Mesenchymal stem cell (in vitro differentiated cells and primary cell): ENCODE data around the gene KDF1.
A peak's percentile ranks its signal among the peaks of the same experiment; 100 is the strongest.

ENCODE experiments used
- DNase-seq: peaks from one replicate; pipeline ENCODE4 v3.0.0-alpha.2; 2013
- H2AFZ ChIP-seq: one replicate; pipeline ENCODE4 v1.6.1; 2013; ENCODE audit warnings: low read depth, mild to moderate bottlenecking, control low read depth, inconsistent platforms, low read length, moderate library complexity
- H2AK5ac ChIP-seq: 2 replicates; pipeline ENCODE4 v1.6.1; 2013; ENCODE audit warnings: low read length, moderate library complexity, mild to moderate bottlenecking, inconsistent platforms; ENCODE audit not compliant: severe bottlenecking
- H2BK120ac ChIP-seq: one replicate; pipeline ENCODE4 v1.6.1; 2013; ENCODE audit warnings: low read depth, mild to moderate bottlenecking, inconsistent platforms, low read length, moderate library complexity
- H2BK12ac ChIP-seq, 2 experiments: one replicate each; pipeline ENCODE4 v1.6.1; 2013; ENCODE audit warnings: inconsistent platforms in 2 of 2, low read length in 2 of 2, mild to moderate bottlenecking in 2 of 2, moderate library complexity in 2 of 2, control low read depth in 1 of 2
- H2BK15ac ChIP-seq: one replicate; pipeline ENCODE4 v1.6.1; 2013; ENCODE audit warnings: mild to moderate bottlenecking, low read depth, inconsistent platforms; ENCODE audit not compliant: poor library complexity, severe bottlenecking
- H2BK5ac ChIP-seq: 2 replicates; pipeline ENCODE4 v1.6.1; 2013; ENCODE audit warnings: low read depth, mild to moderate bottlenecking, low read length, control low read depth, inconsistent platforms; ENCODE audit not compliant: poor library complexity, severe bottlenecking
- H3K14ac ChIP-seq, 2 experiments: one replicate each; pipeline ENCODE4 v1.6.1; 2013; ENCODE audit warnings: inconsistent platforms in 2 of 2, low read length in 2 of 2, control low read depth in 1 of 2, mild to moderate bottlenecking in 1 of 2, moderate library complexity in 1 of 2
- H3K18ac ChIP-seq, 2 experiments: one replicate each; pipeline ENCODE4 v1.6.1; 2013; ENCODE audit warnings: inconsistent platforms in 2 of 2, low read length in 2 of 2, control low read depth in 1 of 2, low read depth in 1 of 2, mild to moderate bottlenecking in 1 of 2
- H3K23ac ChIP-seq, 2 experiments: one replicate each; pipeline ENCODE4 v1.6.1; 2013; ENCODE audit warnings: inconsistent platforms in 2 of 2, low read length in 2 of 2, mild to moderate bottlenecking in 2 of 2, moderate library complexity in 2 of 2, control low read depth in 1 of 2
- H3K27ac ChIP-seq: 2 replicates; pipeline ENCODE4 v1.5.1; 2013; ENCODE audit warnings: mild to moderate bottlenecking, moderate library complexity, low read length, control low read depth, inconsistent platforms; ENCODE audit not compliant: poor library complexity, severe bottlenecking
- H3K27me3 ChIP-seq, 2 experiments: 2 replicates each; pipeline versions ENCODE4 v1.6.1 to v1.7.0; 2013; ENCODE audit warnings: low read length in 2 of 2, mild to moderate bottlenecking in 2 of 2, moderate library complexity in 2 of 2, control low read depth in 1 of 2, inconsistent platforms in 1 of 2; ENCODE audit not compliant: control insufficient read depth in 1 of 2, insufficient read depth in 1 of 2
- H3K36me3 ChIP-seq, 2 experiments: 2 replicates each; pipeline versions ENCODE4 v1.6.1 to v1.7.0; 2013; ENCODE audit warnings: low read length in 2 of 2, control low read depth in 1 of 2, inconsistent platforms in 1 of 2, low read depth in 1 of 2, mild to moderate bottlenecking in 1 of 2; ENCODE audit not compliant: insufficient read depth in 2 of 2, control insufficient read depth in 1 of 2
- H3K4ac ChIP-seq, 2 experiments: one replicate each; pipeline ENCODE4 v1.6.1; 2013; ENCODE audit warnings: inconsistent platforms in 2 of 2, low read length in 2 of 2, mild to moderate bottlenecking in 2 of 2, moderate library complexity in 2 of 2, control low read depth in 1 of 2, low read depth in 1 of 2
- H3K4me1 ChIP-seq: 2 replicates; pipeline ENCODE4 v1.6.1; 2013; ENCODE audit warnings: low read depth, low read length, control low read depth; ENCODE audit not compliant: control insufficient read depth, insufficient read depth
- H3K4me2 ChIP-seq: 2 replicates; pipeline ENCODE4 v1.6.1; 2013; ENCODE audit warnings: low read length, mild to moderate bottlenecking, inconsistent platforms; ENCODE audit not compliant: poor library complexity, severe bottlenecking
- H3K4me3 ChIP-seq, 2 experiments: 2 replicates each; pipeline versions ENCODE4 v1.5.1 to v1.7.0; 2013; ENCODE audit warnings: low read length in 2 of 2, mild to moderate bottlenecking in 2 of 2, control low read depth in 1 of 2, low read depth in 1 of 2; ENCODE audit not compliant: insufficient read depth in 1 of 2
- H3K79me1 ChIP-seq: replicated peaks from 2 replicates; pipeline ENCODE4 v1.6.1; 2013; ENCODE audit warnings: mild to moderate bottlenecking, control low read depth, low read length, inconsistent platforms; ENCODE audit not compliant: poor library complexity, severe bottlenecking
- H3K9ac ChIP-seq: 2 replicates; pipeline ENCODE4 v1.7.0; 2013; ENCODE audit warnings: mild to moderate bottlenecking, low read length, moderate library complexity
- H3K9me3 ChIP-seq: 2 replicates; pipeline ENCODE4 v1.7.0; 2013; ENCODE audit warnings: mild to moderate bottlenecking, low read length; ENCODE audit not compliant: control insufficient read depth
- H4K8ac ChIP-seq: one replicate; pipeline ENCODE4 v1.6.1; 2013; ENCODE audit warnings: inconsistent platforms, mild to moderate bottlenecking, low read length, moderate library complexity
- H4K91ac ChIP-seq: one replicate; pipeline ENCODE4 v1.6.1; 2013; ENCODE audit warnings: mild to moderate bottlenecking, low read length, inconsistent platforms
- WGBS: methylation state at CpG from one replicate; pipeline ENCODE4 v1.1.7; 2013; ENCODE audit warnings: mixed read lengths; 5-methylcytosine and 5-hydroxymethylcytosine counted together

The KDF1 gene

DNA sequence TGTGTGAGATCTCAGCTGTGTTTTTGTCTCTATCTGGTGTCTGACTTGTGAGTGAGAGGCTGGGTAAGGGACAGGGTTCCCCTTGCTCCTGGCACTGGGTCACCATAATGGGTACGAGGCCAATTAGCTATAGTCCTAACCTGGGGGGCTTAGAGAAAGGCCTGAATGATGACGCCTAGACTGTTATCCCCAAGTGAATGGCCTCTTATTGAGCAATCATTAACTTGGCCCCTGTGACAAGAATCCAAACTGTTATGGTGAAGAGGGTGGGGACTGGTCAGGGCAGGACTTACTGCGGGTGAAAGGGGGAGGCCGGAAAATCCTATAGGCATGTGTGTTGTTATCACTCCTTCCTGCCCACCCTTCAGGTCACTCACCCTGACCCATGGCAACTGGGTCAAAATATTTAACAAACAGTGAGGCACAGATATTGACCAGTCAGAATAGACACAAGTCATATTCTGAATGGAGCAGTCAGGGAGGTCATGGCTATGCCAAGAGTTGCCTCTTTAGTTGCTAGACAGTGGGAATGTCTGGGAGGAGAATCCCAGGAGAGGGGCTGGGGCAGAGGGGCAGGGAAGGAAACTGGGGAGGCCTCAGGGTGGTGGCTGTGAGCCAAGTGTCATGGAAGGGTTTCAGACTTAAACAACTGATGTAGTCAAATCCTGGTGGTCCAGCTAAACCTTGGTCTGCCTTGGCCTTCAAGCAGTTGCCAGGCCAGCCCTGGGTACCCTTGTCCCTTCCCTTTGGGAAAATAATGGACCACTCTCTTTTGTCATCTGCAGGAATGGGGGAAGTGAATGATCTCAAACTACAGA lies 49.7 kb downstream of the KDF1 start:
- no peak overlapping the region for H3K18ac ChIP-seq
- no peak overlapping the region for H3K4ac ChIP-seq
- no peak overlapping the region for H2AK5ac ChIP-seq
- no peak overlapping the region for H3K27ac ChIP-seq
- H2BK15ac ChIP-seq: no peak overlapping the region
- no peak overlapping the region for H2AFZ ChIP-seq
- H3K14ac ChIP-seq: no peak overlapping the region
- H3K4me1 ChIP-seq: peaks cover 12% of the 10 kb centered on the region
- WGBS: 90% methylated on average over 4 of the region's 4 CpGs
- H3K4me3 ChIP-seq: no peak overlapping the region
- H2BK120ac ChIP-seq: no peak overlapping the region
- H3K79me1 ChIP-seq: no peaks in the 10 kb centered on the region
- no peak for DNase-seq
- H4K8ac ChIP-seq: no peak overlapping the region
- H3K9me3 ChIP-seq: no peaks in the 10 kb centered on the region
- H2BK5ac ChIP-seq: no peak overlapping the region
- H4K91ac ChIP-seq: no peak overlapping the region
- H3K27me3 ChIP-seq: no peaks in the 10 kb centered on the region
- peaks cover 0 to 4% of the 10 kb centered on the region in 2 experiments for H3K36me3 ChIP-seq
- H3K9ac ChIP-seq: no peak overlapping the region
- H3K4me2 ChIP-seq: no peak overlapping the region
- no peak overlapping the region for H3K23ac ChIP-seq
- H2BK12ac ChIP-seq: no peak overlapping the region

DNA sequence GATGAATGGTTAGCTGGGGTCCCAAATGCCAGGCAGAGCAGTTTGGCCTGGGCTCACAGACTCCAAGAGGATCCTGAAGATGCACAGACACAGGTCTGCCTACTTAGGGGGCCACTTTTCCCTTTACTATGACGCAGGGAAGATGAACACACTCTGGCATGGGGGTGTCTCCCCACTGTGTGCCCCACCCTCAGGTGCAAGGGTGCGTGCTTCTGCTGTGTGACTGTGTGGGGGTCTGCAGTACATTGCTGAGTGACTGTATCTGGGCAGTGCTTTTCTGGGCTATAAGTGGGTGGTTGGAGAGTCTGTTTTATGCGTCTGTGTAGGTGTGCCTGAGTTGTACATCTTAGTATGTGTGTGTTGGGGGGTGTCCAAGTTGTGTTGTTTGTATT lies 50.3 kb downstream of the KDF1 start:
- no peak overlapping the region for H3K18ac ChIP-seq
- no peak overlapping the region for H2BK15ac ChIP-seq
- no peak overlapping the region for H2BK120ac ChIP-seq
- H3K27me3 ChIP-seq: no peaks in the 10 kb centered on the region
- H3K4me2 ChIP-seq: no peak overlapping the region
- no peak overlapping the region for H3K23ac ChIP-seq
- peak overlapping the region in 1 of 2 experiments; percentile 38 for H3K14ac ChIP-seq
- H3K4ac ChIP-seq: no peak overlapping the region
- peaks cover 0 to 4% of the 10 kb centered on the region in 2 experiments for H3K36me3 ChIP-seq
- H3K4me1 ChIP-seq: peaks cover 12% of the 10 kb centered on the region
- no peak overlapping the region for H2BK12ac ChIP-seq
- H2BK5ac ChIP-seq: no peak overlapping the region
- no peak overlapping the region for H2AFZ ChIP-seq
- no peak for DNase-seq
- no peak overlapping the region for H2AK5ac ChIP-seq
- no peaks in the 10 kb centered on the region for H3K9me3 ChIP-seq
- no peak overlapping the region for H3K27ac ChIP-seq
- no peak overlapping the region for H4K91ac ChIP-seq
- no peak overlapping the region for H3K9ac ChIP-seq
- 89% methylated on average over 3 of the region's 3 CpGs for WGBS
- no peaks in the 10 kb centered on the region for H3K79me1 ChIP-seq
- no peak overlapping the region for H4K8ac ChIP-seq
- no peak overlapping the region for H3K4me3 ChIP-seq

- Histone ChIP-seq H3K27ac (no peak overlapping the region), H3K9me3 (no peaks in the 10 kb centered on the region), H2BK15ac (no peak overlapping the region), H3K36me3 (peaks cover 0 to 4% of the 10 kb centered on the region in 2 experiments), H2AK5ac (no peak overlapping the region), H3K79me1 (no peaks in the 10 kb centered on the region), H2BK12ac (no peak overlapping the region), H2BK5ac (no peak overlapping the region), H3K14ac (no peak overlapping the region), H3K18ac (no peak overlapping the region), H4K8ac (no peak overlapping the region), H3K4me3 (no peak overlapping the region), H4K91ac (no peak overlapping the region), H2AFZ (peak overlapping the region; percentile 56), H3K4ac (no peak overlapping the region), H3K23ac (no peak overlapping the region), H3K27me3 (no peaks in the 10 kb centered on the region), H3K4me1 (peaks cover 14% of the 10 kb centered on the region), H3K4me2 (no peak overlapping the region), H3K9ac (peak overlapping the region; percentile 8), H2BK120ac (no peak overlapping the region)
- peak; percentile 84 for DNase-seq
- 33% methylated on average over 6 of the region's 6 CpGs for WGBS
Measured at GRCh38 chr1:26907071-26907917, 53.0 kb downstream of the KDF1 start.
